Thyroid gland (tissue), 4 donors: ENCODE results near the gene IFNK. TPM values are rescaled to one million over a fixed set of nuclear protein-coding genes. Genes with fewer than 3 reads are reported as not detected.

Experiments used
- DNase-seq, 2 donors: peaks; one replicate each; pipeline ENCODE4 v3.0.0-alpha.2; 2019
- H3K27ac ChIP-seq, 3 donors: fragments of 200-600 bp; sonication (generic); 1 replicate in 2 of 3; 2 replicates in 1 of 3; pipeline ENCODE4 v1.5.1; 2016 to 2019; ENCODE audit warnings: mild to moderate bottlenecking in 1 of 3, moderate library complexity in 1 of 3
- H3K27me3 ChIP-seq: fragments of 200-600 bp; sonication (generic); one replicate; pipeline ENCODE4 v1.5.1; 2019
- H3K36me3 ChIP-seq, 2 donors: fragments of 200-600 bp; sonication (generic); one replicate each; pipeline ENCODE4 v1.5.1; 2016 to 2019
- H3K4me1 ChIP-seq, 2 donors: fragments of 200-600 bp; sonication (generic); one replicate each; pipeline ENCODE4 v1.5.1; 2017 to 2019
- H3K4me3 ChIP-seq, 3 donors: fragments of 200-600 bp; sonication (generic); replicated peaks in 1 of 3; 1 replicate in 2 of 3; 2 replicates in 1 of 3; pipeline ENCODE4 v1.5.1; 2016; ENCODE audit warnings: mild to moderate bottlenecking in 1 of 3
- H3K9me3 ChIP-seq: fragments of 200-600 bp; sonication (generic); one replicate; pipeline ENCODE4 v1.5.1; 2017
- POLR2A ChIP-seq, 2 donors: fragments of 450-650 bp; IDR thresholded peaks; one replicate each; pipeline ENCODE4 v1.6.1; 2017; ENCODE audit warnings: antibody characterized with exemption in 2 of 2, mild to moderate bottlenecking in 2 of 2, moderate library complexity in 1 of 2
- WGBS, 2 donors: methylation state at CpG; one replicate each; pipeline ENCODE4 v1.1.5; 2017; 5-methylcytosine and 5-hydroxymethylcytosine counted together
- intact Hi-C: fragments of 100-400 bp; cut with DNase I; formaldehyde crosslinking; loops from one replicate; pipeline ENCODE4 v1.15.1; 2023
- total RNA-seq, 4 donors: library from RNA; depleted of rRNA; stranded (reverse); fragments of >200 nt; gene quantifications; one replicate each; pipeline ENCODE4 v1.2.3, GENCODE V29; 2016
- TF ChIP-seq, protein P1 (sequence below), 6 experiments: fragments of 200-600 bp in 3 of 6; fragments of 450-650 bp in 3 of 6; sonication (generic) in 3 of 6; IDR thresholded peaks; one replicate each; pipeline ENCODE4 v1.5.1; 2016 to 2019; ENCODE audit warnings: antibody characterized with exemption in 6 of 6, mild to moderate bottlenecking in 2 of 6, inconsistent platforms in 1 of 6, moderate library complexity in 1 of 6

Gene IFNK
- total RNA-seq, 4 donors from 2014 or later, result not detected

DNA sequence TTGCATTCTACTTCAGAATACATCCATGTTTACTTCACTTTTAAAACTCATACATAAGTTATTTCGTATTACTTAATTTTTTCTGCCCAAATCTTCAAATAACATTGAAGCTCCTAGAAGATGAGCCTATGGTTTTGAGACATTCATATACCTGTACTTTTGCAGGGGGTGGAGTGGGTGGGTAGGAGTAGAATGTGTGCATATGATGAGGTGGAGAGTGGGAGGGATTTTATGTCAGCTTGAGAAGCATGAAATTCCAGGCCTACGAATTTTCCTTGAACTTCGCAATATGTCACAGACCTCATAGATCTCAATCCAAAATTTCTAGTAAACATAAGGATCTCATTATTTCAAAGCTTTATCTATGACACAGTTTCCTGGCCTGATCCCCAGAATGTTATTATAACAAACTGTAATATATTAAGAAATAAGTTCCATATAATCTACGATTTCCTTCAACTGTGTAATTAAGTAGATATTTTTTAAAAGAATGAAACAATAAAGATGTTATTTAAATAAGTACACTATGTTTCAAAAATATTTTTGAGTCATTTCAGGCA is 25.2 kb downstream of the IFNK start:
- DNase-seq, result no peak
- H3K27me3 ChIP-seq, result no peaks in the 10 kb centered on the region
- H3K27ac ChIP-seq, result no peak overlapping the region
- peaks cover 5 to 11% of the 10 kb centered on the region in 2 donors for H3K4me1 ChIP-seq
- intact Hi-C loops, result no loop called here
- H3K4me3 ChIP-seq, result no peak overlapping the region
- TF ChIP-seq POLR2A (IDR thresholded peaks at IDR 0.05), result no peak
- TF ChIP-seq, protein P1, sequence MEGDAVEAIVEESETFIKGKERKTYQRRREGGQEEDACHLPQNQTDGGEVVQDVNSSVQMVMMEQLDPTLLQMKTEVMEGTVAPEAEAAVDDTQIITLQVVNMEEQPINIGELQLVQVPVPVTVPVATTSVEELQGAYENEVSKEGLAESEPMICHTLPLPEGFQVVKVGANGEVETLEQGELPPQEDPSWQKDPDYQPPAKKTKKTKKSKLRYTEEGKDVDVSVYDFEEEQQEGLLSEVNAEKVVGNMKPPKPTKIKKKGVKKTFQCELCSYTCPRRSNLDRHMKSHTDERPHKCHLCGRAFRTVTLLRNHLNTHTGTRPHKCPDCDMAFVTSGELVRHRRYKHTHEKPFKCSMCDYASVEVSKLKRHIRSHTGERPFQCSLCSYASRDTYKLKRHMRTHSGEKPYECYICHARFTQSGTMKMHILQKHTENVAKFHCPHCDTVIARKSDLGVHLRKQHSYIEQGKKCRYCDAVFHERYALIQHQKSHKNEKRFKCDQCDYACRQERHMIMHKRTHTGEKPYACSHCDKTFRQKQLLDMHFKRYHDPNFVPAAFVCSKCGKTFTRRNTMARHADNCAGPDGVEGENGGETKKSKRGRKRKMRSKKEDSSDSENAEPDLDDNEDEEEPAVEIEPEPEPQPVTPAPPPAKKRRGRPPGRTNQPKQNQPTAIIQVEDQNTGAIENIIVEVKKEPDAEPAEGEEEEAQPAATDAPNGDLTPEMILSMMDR (IDR thresholded peaks at IDR 0.05), result no peak
- H3K9me3 ChIP-seq, result no peaks in the 10 kb centered on the region
- WGBS, 2 donors, result 83 to 88% methylated on average over 4 of the region's 4 CpGs
- H3K36me3 ChIP-seq, result peaks cover 0 to 2% of the 10 kb centered on the region in 2 donors

DNA sequence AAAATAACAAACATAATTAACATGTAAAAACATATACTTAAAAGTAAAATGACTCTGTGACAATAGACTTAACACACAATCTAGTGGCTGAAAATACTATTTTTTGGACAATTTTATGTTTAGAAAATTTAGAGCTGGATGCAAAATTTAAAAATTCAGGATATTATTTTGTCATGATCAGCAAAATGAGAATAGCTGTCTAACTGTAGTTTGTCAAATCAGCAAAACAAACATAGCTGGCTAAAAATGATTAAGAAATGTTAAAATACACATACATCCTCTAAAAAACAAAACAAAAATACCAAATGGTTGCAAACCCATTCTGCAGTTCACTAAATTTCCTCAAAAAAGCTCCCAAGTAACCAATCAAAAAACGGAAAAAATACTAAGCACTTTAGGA is 30.6 kb downstream of the IFNK start:
- Histone ChIP-seq H3K27ac (no peak overlapping the region), H3K27me3 (no peaks in the 10 kb centered on the region), H3K4me1 (no peaks in the 10 kb centered on the region), H3K9me3 (no peaks in the 10 kb centered on the region), H3K4me3 (no peak overlapping the region), H3K36me3 (peaks cover 7 to 20% of the 10 kb centered on the region in 2 donors)
- no peak for TF ChIP-seq POLR2A (IDR thresholded peaks at IDR 0.05)
- TF ChIP-seq, protein P1 (IDR thresholded peaks at IDR 0.05), result no peak
- no peak for DNase-seq
- intact Hi-C loops, result no loop called here
- 96 to 97% methylated on average over 1 of the region's 1 CpG for WGBS, 2 donors

GRCh38 chr9:27556470-27556869 is 32.4 kb downstream of the IFNK start:
- H3K36me3 ChIP-seq, result peaks cover 7 to 23% of the 10 kb centered on the region in 2 donors
- no peaks in the 10 kb centered on the region for H3K9me3 ChIP-seq
- 94% methylated on average over 8 of the region's 8 CpGs for WGBS, 2 donors
- intact Hi-C loops, result no loop called here
- no peaks in the 10 kb centered on the region for H3K27me3 ChIP-seq
- no peak for TF ChIP-seq POLR2A (IDR thresholded peaks at IDR 0.05)
- TF ChIP-seq, protein P1 (IDR thresholded peaks at IDR 0.05), result no peak
- DNase-seq, result no peak
- no peak overlapping the region for H3K27ac ChIP-seq
- H3K4me1 ChIP-seq, result no peaks in the 10 kb centered on the region
- no peak overlapping the region for H3K4me3 ChIP-seq

DNA sequence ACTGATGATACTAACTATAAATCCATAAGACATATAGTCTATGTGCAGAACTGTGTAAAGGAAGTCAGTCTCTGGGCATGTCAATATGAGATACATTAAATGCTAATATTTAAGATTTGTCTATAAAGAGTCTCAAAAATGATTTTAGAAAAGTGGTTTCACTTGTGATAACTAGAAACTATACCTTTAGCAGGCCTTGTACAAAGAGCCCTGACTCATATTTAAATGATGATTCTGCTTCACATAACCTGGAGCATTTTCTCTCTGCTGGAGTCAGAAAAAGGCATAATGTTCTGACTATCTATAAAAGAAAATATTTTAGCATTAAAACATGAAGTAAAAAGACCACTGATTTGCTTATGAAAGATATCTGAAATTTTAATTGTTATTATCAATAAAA is 34.2 kb downstream of the IFNK start:
- Histone ChIP-seq H3K36me3 (peaks cover 7 to 23% of the 10 kb centered on the region in 2 donors), H3K9me3 (no peaks in the 10 kb centered on the region), H3K4me1 (no peaks in the 10 kb centered on the region), H3K4me3 (no peak overlapping the region), H3K27me3 (no peaks in the 10 kb centered on the region), H3K27ac (no peak overlapping the region)
- intact Hi-C loops, result no loop called here
- DNase-seq, result no peak
- TF ChIP-seq POLR2A (IDR thresholded peaks at IDR 0.05), result no peak
- TF ChIP-seq, protein P1 (IDR thresholded peaks at IDR 0.05), result no peak

- intact Hi-C loops, result no loop called here
- no peaks in the 10 kb centered on the region for H3K9me3 ChIP-seq
- no peak for DNase-seq
- no peak overlapping the region for H3K4me3 ChIP-seq
- H3K4me1 ChIP-seq, result no peaks in the 10 kb centered on the region
- no peaks in the 10 kb centered on the region for H3K27me3 ChIP-seq
- peaks cover 7 to 23% of the 10 kb centered on the region in 2 donors for H3K36me3 ChIP-seq
- no peak for TF ChIP-seq POLR2A (IDR thresholded peaks at IDR 0.05)
- TF ChIP-seq, protein P1 (IDR thresholded peaks at IDR 0.05), result no peak
- no peak overlapping the region for H3K27ac ChIP-seq
Measured at GRCh38 chr9:27560457-27560856, 36.4 kb downstream of the IFNK start.
